Uterus (tissue), 2 donors: Measurements from ENCODE around the gene SMTNL1.

Experiments used
- POLR2A ChIP-seq, 2 donors: fragments of 450-650 bp; IDR thresholded peaks; one replicate each; pipeline ENCODE4 v1.6.1; 2016; ENCODE audit warnings: antibody characterized with exemption in 2 of 2, mild to moderate bottlenecking in 1 of 2, moderate library complexity in 1 of 2
- TF ChIP-seq, protein P1 (sequence below), 4 experiments: fragments of 200-600 bp in 2 of 4; fragments of 450-650 bp in 2 of 4; sonication (generic) in 2 of 4; IDR thresholded peaks; one replicate each; pipeline ENCODE4 v1.5.1; 2016 to 2019; ENCODE audit warnings: antibody characterized with exemption in 4 of 4, mild to moderate bottlenecking in 2 of 4, moderate library complexity in 1 of 4

DNA sequence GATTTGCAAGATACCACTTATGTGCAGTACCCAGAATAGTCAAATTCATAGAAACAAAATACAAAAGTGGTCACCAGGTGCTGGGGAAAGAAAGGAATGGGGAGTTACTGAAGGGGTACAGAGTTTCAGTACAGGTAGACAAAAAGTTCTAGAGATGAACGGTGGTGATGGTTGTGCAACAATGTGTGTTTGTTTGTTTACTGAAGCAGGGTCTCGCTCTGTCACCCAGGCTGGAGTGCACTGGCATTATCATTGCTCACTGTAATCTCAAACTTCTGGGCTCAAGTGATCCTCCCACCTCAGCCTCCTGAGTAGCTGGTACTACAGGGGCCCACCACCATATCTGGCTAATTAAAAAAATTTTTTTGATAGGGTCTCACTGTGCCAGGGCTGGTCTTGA is 18.0 kb downstream of the SMTNL1 start:
- TF ChIP-seq, protein P1, sequence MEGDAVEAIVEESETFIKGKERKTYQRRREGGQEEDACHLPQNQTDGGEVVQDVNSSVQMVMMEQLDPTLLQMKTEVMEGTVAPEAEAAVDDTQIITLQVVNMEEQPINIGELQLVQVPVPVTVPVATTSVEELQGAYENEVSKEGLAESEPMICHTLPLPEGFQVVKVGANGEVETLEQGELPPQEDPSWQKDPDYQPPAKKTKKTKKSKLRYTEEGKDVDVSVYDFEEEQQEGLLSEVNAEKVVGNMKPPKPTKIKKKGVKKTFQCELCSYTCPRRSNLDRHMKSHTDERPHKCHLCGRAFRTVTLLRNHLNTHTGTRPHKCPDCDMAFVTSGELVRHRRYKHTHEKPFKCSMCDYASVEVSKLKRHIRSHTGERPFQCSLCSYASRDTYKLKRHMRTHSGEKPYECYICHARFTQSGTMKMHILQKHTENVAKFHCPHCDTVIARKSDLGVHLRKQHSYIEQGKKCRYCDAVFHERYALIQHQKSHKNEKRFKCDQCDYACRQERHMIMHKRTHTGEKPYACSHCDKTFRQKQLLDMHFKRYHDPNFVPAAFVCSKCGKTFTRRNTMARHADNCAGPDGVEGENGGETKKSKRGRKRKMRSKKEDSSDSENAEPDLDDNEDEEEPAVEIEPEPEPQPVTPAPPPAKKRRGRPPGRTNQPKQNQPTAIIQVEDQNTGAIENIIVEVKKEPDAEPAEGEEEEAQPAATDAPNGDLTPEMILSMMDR (IDR thresholded peaks at IDR 0.05): no peak
- no peak for TF ChIP-seq POLR2A (IDR thresholded peaks at IDR 0.05)
